NCI-H69 (cell line): ENCODE measurements around the gene CNGA2.

ENCODE experiments used
- DNase-seq: peaks from one replicate; lab custom pipeline; 2025; lab: John Stamatoyannopoulos, UW

The CNGA2 gene

GRCh38 chrX:151752847-151753246 is 18.3 kb downstream of the CNGA2 start:
- DNase-seq = no peak

DNA sequence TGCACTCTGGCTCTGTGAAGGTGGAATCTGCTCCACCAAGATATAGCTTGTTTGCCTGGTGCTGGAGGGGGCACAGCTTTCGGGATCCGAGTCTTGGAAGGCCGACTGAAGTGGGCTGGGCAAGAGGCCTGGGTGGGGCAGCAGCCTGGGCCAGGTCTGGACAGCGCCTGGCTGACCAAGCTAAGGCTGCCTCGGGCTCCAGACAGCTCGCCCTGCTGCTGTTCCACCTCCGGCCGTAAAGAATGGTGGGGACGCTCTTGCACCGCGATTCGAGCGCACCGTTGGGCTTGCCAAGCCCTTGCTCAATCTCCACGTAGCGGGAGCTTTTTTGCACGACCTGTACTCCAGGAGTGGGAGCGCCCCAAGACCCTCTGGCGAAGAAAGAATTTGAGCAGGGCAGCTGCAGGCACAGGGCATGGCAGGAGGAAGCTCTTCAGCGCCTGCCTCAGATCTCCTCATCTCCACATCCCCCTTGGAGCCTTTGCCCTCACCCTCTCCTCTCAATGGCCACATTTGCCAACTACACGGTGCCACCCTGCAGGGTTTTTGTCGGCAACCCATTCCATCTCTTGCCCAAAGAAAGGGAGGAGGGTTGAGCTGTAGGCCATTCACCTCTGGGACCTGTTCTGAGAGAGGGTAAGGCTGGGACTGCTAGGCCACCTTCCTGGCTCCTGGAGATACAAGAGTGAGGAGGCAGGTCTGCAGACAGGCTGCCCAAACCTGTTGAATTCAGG is 18.9 kb downstream of the CNGA2 start:
- DNase-seq = peak; percentile 11

DNA sequence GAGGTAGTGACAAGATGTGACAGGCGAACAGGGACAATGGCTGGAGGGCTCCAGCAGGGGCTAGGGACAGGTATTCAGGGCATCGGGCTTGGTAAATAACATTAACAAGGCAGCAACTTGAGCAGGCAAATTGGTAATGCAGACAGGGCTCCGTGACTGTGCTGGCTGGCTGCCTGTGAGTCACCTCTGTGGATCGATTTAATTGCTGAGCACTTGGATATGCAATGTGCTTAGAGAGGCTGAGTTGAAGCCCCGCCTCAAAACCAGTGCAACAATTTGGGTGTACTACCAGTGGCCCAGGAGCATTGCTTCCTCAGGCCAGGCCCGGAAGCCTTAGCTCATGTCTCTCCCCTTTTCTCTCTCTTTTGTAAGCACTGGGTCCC is 19.5 kb downstream of the CNGA2 start:
- DNase-seq = no peak

GRCh38 chrX:151754641-151755215 is 20.2 kb downstream of the CNGA2 start:
- no peak for DNase-seq

DNA sequence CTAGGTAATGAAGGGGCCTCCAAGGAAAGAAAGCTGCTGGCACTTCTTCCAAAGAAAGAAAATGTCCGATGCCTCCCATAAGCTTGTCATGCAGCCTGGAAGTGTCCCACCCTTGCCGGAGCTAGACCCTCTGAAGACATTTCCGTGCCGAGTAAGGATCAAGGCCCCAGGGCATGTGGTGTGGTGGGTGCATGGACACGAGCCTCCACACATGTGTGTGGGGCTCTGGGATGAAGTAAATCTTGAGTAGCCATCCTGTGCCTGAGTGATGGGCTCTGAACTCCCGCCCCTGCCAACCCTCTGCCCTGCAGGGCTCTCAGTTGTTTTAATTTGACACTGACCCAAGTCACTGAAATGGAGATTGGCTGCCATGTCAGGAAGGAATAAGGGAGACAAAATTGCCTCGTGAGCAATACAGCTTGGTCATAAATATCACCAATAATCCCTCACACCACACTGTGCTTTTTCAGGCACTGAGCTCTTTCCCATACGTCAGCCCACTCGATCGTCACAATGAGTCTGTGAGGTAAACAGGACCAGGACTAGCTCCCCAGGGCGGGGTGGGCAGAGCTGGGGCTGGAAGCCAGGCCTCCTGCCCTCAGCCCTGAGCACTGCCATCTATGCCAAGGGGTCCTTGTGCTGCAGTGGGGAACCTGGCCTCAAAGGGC is 24.6 kb downstream of the CNGA2 start:
- DNase-seq = no peak

GRCh38 chrX:151762802-151763201 is 28.3 kb downstream of the CNGA2 start:
- no peak for DNase-seq

DNA sequence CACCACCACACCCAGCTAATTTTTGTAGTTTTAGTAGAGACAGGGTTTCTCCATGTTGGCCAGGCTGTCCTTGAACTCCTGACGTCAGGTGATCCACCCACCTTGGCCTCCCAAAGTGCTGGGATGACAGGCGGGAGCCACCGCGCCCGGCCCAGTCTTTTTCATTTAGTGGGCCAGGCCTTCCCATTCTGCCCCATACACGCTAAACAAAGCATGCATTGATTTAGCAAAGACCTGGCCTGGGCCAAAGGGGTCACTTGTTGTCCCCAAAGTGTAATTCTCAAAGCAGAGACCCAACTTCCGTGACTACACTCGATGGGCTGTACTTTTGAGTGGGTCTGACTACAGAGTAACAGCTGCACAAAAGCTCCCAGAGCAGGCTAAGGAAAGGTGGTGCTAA is 29.2 kb downstream of the CNGA2 start:
- DNase-seq = no peak

GRCh38 chrX:151765026-151765425 is 30.5 kb downstream of the CNGA2 start:
- no peak for DNase-seq

GRCh38 chrX:151771726-151772125 is 37.2 kb downstream of the CNGA2 start:
- no peak for DNase-seq

DNA sequence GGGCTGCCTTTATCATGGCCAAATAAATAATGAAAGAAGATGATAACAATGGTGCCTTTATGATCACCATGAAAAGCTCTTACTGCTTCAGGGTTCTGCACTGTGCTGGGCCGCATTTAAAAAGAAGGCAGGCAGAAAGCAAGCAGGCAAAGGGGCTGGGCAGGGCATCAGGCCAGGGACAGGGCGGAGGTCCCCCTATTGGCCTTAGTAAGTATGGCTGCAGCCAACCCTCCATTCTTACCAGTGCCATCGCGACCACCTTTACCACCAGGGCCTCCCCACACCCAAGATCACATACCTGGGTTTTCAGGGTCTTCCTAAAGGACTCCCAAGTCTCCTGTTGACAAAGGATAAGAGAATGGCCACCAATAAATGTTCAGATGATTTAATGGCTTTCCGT is 38.9 kb downstream of the CNGA2 start:
- no peak for DNase-seq

- no peak for DNase-seq
These were observed 39.9 kb downstream of the CNGA2 start for GRCh38 chrX:151774421-151774820.

DNA sequence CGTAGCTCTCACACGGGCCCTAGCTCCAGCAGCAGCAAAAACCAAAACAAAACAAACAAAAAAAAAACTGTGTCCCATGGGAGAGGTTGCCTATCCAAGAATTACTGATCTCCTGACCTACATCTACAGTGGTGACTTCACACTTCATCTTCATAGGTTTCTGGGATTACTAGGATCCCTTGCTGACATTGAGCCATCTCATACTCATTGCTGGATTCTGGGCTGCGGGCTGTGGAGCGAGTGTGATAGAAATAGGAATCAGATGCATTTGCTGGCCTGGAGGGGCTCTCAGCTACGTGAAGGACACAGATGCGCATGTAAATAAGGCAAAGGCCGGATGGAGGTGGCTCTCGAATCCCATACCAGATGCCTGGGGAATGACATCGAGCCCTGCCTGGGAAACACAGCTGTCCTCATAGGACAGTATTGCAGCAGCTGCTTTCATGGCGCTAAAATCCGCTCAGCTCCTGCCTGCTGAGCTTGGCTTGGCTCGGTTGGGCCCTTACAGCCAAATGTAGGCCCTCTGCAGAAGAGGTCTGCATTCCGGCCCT is 41.7 kb downstream of the CNGA2 start:
- DNase-seq = no peak

DNA sequence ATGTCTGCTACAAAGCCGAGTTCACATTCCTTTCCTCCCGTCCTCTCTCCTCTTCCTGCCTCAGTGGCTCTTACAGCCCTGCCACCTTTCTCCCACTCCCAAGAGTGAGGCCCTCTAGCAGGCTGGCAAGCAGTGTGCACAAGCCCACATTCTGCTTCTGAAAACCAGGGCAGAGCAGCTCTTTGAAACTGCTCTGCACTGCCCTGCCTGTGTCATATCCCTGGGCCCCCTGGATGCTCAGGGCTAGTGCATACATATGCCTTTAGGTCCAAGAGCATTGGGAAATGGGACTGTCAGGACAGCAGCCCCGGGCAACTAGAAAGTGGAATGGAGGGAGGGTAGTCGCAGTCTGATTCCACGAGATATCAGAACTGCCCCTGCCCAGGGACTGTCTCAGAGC is 42.4 kb downstream of the CNGA2 start:
- DNase-seq = no peak

DNA sequence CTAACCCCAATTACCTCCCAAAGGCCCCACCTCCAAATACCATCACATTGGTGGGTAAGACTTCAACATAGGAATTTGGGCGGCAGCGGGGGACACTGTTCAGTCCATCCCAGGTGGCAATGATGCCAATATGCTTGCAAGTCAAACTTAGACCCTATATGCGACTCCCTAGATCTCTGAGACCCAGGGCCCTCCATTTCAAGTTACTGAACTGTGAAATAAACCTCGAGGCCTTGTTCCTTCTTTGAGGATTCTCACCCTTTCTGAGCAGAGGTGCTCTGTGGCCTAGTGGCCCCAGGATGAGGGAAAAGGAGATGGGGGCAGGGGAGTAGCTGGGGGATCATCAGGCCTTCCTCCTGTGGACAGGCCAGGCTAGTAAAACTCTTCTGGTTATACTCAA is 44.7 kb downstream of the CNGA2 start:
- DNase-seq = no peak

- DNase-seq = no peak
These were observed 46.1 kb downstream of the CNGA2 start for GRCh38 chrX:151780621-151781020.

DNA sequence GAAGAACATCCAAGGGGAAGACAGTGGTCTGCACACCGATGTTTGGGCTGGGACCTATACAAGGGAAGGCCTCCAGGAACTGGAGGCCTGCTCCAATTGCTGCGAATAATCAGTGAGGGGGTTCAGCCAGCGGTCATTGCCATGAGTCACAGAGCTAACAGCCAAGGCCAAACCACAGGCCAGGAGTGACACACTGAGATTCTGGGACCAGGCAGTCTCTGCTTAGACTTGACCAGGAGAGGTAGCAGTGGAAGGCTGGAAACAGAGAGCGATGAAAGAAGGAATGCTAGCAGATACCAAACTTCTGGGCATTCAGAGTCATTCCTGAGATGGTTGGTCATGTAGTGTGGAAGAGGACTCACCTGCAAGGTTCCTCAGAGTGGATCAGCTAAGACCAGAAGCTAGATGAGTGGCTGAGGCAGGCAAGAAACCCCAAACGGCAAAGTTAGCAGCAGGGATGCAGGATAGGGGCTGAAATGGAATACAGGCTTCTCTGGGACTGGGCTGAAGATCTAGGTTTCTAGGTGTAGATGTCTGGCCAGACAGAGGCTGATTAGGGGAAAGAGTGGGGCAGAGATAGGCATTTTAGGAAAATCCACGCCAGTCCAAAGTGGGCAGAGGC is 54.7 kb downstream of the CNGA2 start:
- DNase-seq = no peak

GRCh38 chrX:151790481-151791160 is 56.1 kb downstream of the CNGA2 start:
- no peak for DNase-seq

GRCh38 chrX:151791961-151792360 is 57.4 kb downstream of the CNGA2 start:
- no peak for DNase-seq

- DNase-seq = no peak
These were observed 58.0 kb downstream of the CNGA2 start for GRCh38 chrX:151792505-151792904.

DNA sequence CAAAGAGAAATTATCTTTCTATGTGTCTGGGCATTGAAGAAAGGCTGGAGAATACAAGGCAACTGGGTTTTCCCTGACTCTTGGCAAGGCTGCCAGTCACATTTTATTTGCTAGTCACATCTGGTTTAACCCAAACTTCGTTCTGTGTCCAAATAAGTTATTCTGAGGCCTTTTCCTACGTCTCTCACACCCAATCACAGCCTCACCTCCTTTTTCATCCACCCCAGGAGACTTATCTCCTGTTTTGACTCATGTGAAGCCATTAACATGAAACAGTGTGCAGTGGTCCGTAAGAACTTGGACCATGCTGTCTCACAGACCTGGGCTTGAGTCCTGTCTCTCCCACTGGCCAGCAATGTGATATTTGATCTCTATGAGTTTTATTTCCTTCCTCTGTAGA is 59.3 kb downstream of the CNGA2 start:
- DNase-seq = no peak
